Fibroblast of skin of left biceps (primary cell): ENCODE measurements around the gene TAF11L8.
"Not testable (repeated sequence)": the region's sequence is repeated elsewhere in the genome, so short reads cannot be mapped to it uniquely, and the experiment has no call there.

Experiments used
- DNase-seq, 2 experiments: peaks; one replicate each; pipeline ENCODE4 v3.0.0-alpha.2; 2013; ENCODE audit warnings: low read depth in 2 of 2

The TAF11L8 gene

DNA sequence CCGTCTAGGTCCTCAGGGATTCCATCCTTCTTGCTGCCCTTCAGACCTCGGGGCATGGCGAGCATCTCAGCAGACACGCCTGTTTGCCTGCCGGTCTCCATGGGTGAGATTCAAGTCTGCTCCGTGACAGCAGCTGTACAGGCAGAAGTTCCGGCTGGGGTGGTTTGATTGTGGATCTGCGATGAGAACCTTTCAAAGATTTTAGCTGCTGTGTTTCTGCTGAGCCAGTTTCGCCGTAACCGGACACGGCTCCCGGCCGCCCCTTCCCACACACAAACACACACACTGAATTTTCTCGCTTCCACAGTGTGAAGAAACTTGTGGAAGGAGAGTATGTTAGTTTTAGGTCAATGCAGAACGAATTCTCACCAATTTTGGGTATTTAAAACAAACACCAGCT lies at the start of gene TAF11L8:
Gene TAF11L8, minus strand, starts transcription at position 101 of the 400 bp plus-strand sequence.
- not testable (repeated sequence) for DNase-seq

DNA sequence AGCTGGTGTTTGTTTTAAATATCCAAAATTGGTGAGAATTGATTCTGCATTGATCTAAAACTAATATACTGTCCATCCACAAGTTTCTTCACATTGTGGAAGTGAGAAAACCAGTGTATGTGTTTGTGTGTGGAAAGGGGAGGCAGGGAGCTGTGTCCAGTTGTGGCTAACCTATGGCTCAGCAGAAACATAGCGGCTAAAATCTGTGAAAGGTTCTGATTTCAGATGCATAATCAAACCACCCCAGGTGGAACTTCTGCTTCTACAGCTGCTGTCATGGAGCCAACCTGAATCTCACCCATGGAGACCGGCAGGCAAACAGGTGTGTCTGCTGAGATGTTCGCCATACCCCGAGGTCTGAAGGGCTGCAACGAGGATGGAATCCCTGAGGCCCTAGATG lies 43.4 kb upstream of the TAF11L8 start, which contains the start of gene TAF11L14:
Gene TAF11L14, plus strand, starts transcription at position 301 of the 400 bp plus-strand sequence.
- DNase-seq, result no peak

GRCh38 chr5:17631788-17632187 lies 41.0 kb upstream of the TAF11L8 start, which contains the start of gene TAF11L13:
Gene TAF11L13 (plus strand): TSS chr5:17632088.
- DNase-seq, result not testable (repeated sequence)

- DNase-seq, result no peak
Measured at GRCh38 chr5:17625686-17626085, 34.9 kb upstream of the TAF11L8 start.

DNA sequence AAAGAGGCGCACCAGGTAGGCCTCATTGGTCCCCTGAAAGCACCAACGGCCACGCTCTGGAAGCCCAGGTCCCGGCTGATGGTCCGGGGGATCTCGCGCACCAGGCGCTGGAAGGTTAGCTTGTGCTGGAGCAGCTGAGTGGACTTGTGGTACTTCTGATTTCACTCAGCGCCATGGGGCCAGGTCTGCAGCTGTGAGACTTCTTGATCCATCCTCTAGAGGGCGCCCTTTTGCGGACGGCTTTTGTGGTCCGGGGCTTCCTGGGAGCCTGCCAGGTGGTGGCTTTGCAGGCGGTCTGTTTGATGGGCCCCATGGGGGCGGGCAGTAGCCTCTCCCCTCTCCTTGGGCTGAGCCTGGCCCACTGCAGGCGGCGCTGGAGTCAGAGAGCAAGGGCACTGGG lies 29.9 kb upstream of the TAF11L8 start:
- no peak for DNase-seq

- DNase-seq, result no peak
Measured at GRCh38 chr5:17619354-17619753, 28.6 kb upstream of the TAF11L8 start.

- no peak for DNase-seq
Measured at GRCh38 chr5:17614872-17615605, 24.3 kb upstream of the TAF11L8 start.

DNA sequence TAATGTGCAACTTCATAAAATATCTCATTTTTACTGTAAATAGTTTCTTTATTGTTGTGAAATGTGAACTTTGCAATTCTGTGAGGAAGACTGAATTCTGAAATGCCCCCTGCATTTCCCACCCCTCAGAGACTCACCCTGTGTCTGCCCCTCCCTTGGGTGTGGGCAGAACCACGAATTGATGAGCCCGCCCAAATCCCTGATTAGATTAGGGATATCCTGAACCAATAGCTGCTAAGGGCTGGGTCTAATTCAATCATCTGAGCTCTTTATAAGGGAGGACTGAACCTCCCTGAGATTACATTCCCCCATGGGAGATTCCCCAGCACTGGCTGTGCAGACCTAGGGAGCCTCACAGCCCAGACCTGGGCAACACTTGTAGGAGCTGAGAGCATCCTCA lies 19.3 kb upstream of the TAF11L8 start, which contains the start of gene TAF11L12:
Gene TAF11L12, plus strand, starts transcription at position 301 of the 400 bp plus-strand sequence.
- not testable (repeated sequence) for DNase-seq

- DNase-seq, result not testable (repeated sequence)
Measured at GRCh38 chr5:17607461-17607860, 16.7 kb upstream of the TAF11L8 start.

DNA sequence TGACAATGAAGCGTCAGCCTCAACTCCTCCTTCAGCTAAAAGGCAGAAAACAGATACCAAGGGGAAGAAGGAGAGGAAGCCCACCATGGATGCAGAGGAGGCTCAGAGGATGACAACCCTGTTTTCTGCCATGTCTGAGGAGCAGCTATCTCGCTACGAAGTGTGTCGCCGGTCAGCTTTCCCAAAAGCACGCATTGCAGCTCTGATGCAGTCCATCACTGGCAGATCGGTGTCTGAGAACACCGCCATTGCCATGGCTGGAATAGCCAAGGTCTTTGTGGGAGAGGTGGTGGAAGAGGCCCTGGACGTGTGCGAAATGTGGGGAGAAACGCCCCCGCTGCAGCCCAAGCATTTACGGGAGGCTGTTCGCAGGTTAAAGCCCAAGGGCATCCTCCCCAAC lies 14.2 kb upstream of the TAF11L8 start:
- DNase-seq, result no peak

DNA sequence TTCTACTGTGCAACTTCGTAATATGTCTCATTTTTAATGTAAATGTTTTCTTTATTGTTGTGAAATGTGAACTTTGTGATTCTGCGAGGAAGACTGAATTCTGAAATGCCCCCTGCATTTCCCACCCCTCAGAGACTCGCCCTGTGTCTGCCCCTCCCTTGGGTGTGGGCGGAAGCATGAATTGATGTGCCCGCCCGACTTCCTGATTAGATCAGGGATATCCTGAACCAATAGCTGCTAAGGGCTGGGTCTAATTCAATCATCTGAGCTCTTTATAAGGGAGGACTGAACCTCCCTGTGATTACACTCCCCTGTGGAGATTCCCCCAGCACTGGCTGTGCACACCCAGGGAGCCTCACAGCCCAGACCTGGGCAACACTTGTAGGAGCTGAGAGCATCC lies 13.1 kb upstream of the TAF11L8 start, which contains the start of gene TAF11L11:
Gene TAF11L11, plus strand, starts transcription at position 304 of the 400 bp plus-strand sequence.
- DNase-seq, result not testable (repeated sequence)

GRCh38 chr5:17597728-17598127 lies 7.0 kb upstream of the TAF11L8 start, which contains the start of gene TAF11L10:
Gene TAF11L10 (minus strand): TSS chr5:17597828.
- DNase-seq, result not testable (repeated sequence)

DNA sequence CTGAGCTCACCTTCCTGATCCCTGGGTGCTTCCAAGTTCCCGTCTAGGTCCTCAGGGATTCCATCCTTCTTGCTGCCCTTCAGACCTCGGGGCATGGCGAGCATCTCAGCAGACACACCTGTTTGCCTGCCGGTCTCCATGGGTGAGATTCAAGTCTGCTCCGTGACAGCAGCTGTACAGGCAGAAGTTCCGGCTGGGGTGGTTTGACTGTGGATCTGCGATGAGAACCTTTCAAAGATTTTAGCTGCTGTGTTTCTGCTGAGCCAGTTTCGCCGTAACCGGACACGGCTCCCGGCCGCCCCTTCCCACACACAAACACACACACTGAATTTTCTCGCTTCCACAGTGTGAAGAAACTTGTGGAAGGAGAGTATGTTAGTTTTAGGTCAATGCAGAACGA lies 3.5 kb upstream of the TAF11L8 start, which contains the start of gene TAF11L9:
Gene TAF11L9, minus strand, starts transcription at position 140 of the 400 bp plus-strand sequence.
- DNase-seq, result not testable (repeated sequence)

- not testable (repeated sequence) for DNase-seq
Measured at GRCh38 chr5:17585658-17586057, 5.1 kb downstream of the TAF11L8 start, which contains the start of gene TAF11L7. Gene TAF11L7 (minus strand): TSS chr5:17585758.
